ENCODE results near the gene CDH13.

- no peak for TF ChIP-seq POLR2AphosphoS5 (IDR thresholded peaks at IDR 0.05)
- TF ChIP-seq, protein P1, sequence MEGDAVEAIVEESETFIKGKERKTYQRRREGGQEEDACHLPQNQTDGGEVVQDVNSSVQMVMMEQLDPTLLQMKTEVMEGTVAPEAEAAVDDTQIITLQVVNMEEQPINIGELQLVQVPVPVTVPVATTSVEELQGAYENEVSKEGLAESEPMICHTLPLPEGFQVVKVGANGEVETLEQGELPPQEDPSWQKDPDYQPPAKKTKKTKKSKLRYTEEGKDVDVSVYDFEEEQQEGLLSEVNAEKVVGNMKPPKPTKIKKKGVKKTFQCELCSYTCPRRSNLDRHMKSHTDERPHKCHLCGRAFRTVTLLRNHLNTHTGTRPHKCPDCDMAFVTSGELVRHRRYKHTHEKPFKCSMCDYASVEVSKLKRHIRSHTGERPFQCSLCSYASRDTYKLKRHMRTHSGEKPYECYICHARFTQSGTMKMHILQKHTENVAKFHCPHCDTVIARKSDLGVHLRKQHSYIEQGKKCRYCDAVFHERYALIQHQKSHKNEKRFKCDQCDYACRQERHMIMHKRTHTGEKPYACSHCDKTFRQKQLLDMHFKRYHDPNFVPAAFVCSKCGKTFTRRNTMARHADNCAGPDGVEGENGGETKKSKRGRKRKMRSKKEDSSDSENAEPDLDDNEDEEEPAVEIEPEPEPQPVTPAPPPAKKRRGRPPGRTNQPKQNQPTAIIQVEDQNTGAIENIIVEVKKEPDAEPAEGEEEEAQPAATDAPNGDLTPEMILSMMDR (IDR thresholded peaks at IDR 0.05) = no peak
- no peak for TF ChIP-seq POLR2A (IDR thresholded peaks at IDR 0.05)
- no peak for TF ChIP-seq EP300 (IDR thresholded peaks at IDR 0.05)
Measured at GRCh38 chr16:83830091-83830768, 1203.5 kb downstream of the CDH13 start.
